Measurements from ENCODE around the gene SOX5. TPM values are rescaled to one million over a fixed set of nuclear protein-coding genes. Genes with fewer than 3 reads are reported as not detected.

SOX5 gene
- total and polyA plus RNA-seq, 3 donors from 2014 or later, result 26.0 to 93.3 (median 29.2) TPM

GRCh38 chr12:23617749-23618148 is 331.7 kb downstream of the SOX5 start:
- Histone ChIP-seq H3K27ac (no peak overlapping the region), H3K4me3 (no peak overlapping the region), H3K9me3 (no peaks in the 10 kb centered on the region), H3K27me3 (no peaks in the 10 kb centered on the region), H3K4me1 (no peaks in the 10 kb centered on the region), H3K36me3 (ENCODE audit: low read depth, missing control alignments) (no peaks in the 10 kb centered on the region)
- DNase-seq, result no peak
- intact Hi-C loops (cut with DNase I; ENCODE audit: low total_unique reads), result no loop called here
- WGBS, 2 donors, result 70 to 73% methylated on average over 5 of the region's 5 CpGs
- TF ChIP-seq CTCF (IDR thresholded peaks at IDR 0.05) (no peak), POLR2A (IDR thresholded peaks at IDR 0.05) (no peak)

DNA sequence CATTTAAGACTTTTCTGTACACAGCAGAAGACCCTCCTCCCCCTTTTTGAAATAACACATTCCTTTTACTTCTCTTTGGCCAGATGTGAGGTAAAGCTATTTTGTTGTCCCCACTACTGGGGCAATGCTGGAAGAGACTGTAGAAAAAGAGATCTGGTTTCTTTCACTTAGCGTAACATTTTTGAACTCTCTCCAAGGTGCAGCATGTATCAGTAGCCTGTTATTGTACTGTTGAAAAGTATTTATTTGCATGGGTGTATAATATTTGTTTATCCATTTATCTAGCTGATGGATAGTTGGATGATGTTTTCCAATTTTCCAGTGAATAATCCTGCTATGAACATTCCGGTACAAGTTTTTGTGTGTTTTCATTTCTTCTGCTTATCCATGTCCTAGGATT is 335.2 kb downstream of the SOX5 start:
- Histone ChIP-seq H3K27me3 (no peaks in the 10 kb centered on the region), H3K4me3 (no peak overlapping the region), H3K9me3 (no peaks in the 10 kb centered on the region), H3K27ac (no peak overlapping the region), H3K4me1 (no peaks in the 10 kb centered on the region), H3K36me3 (ENCODE audit: low read depth, missing control alignments) (no peaks in the 10 kb centered on the region)
- 91 to 98% methylated on average over 2 of the region's 2 CpGs for WGBS, 2 donors
- no peak for DNase-seq
- TF ChIP-seq POLR2A (IDR thresholded peaks at IDR 0.05) (no peak), CTCF (IDR thresholded peaks at IDR 0.05) (no peak)
- intact Hi-C loops (cut with DNase I; ENCODE audit: low total_unique reads), result no loop called here

DNA sequence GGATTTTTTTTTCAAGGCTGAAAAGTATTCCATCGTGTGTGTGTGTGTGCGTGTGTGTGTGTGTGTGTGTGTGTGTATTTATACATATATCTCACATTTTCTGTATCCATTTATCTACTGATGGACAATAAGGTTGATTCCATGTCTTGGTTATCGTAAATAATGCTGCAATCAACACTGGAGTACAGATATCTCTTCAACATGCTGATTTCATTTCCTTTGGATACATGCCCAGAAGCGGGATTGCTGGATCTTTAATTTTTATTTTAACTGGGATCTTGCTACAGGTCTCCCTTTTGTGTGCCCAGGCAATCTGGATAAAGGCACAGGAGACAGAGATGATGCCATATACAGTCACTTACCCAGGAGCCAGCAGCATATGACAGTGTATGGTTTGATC is 338.1 kb downstream of the SOX5 start:
- intact Hi-C loops (cut with DNase I; ENCODE audit: low total_unique reads), result no loop called here
- Histone ChIP-seq H3K27ac (no peak overlapping the region), H3K4me3 (no peak overlapping the region), H3K4me1 (no peaks in the 10 kb centered on the region), H3K27me3 (no peaks in the 10 kb centered on the region), H3K9me3 (no peaks in the 10 kb centered on the region), H3K36me3 (ENCODE audit: low read depth, missing control alignments) (no peaks in the 10 kb centered on the region)
- 61 to 71% methylated on average over 4 of the region's 4 CpGs for WGBS, 2 donors
- DNase-seq, result no peak
- TF ChIP-seq POLR2A (IDR thresholded peaks at IDR 0.05), result no peak
- TF ChIP-seq CTCF (IDR thresholded peaks at IDR 0.05), result no peak

DNA sequence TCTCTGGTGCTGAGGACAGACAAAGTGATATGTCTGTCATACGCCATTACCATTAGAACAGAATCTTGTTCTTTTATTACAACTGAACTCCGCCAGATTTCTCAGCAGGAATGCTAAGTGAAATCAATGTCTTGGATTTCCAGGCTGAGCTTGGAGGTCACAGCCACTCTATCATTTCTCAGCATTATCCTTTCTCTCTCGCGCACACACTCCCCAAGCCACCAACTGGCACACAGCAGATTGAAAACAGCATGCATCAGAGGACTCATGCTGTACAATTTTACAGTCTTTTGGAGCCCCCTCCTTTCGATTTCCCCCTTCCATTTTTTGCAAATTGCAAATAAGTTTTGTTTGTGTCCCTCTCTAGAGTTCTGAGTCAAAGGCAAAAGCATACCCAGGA is 348.6 kb downstream of the SOX5 start:
- no peak for DNase-seq
- TF ChIP-seq CTCF (IDR thresholded peaks at IDR 0.05) (no peak), POLR2A (IDR thresholded peaks at IDR 0.05) (no peak)
- no peak overlapping the region for H3K27ac ChIP-seq
- no peak overlapping the region for H3K4me3 ChIP-seq
- WGBS, 2 donors, result 92 to 97% methylated on average over 5 of the region's 5 CpGs
- H3K9me3 ChIP-seq, result no peaks in the 10 kb centered on the region
- H3K27me3 ChIP-seq, result no peaks in the 10 kb centered on the region
- H3K36me3 ChIP-seq (ENCODE audit: low read depth, missing control alignments), result no peaks in the 10 kb centered on the region
- intact Hi-C loops (cut with DNase I; ENCODE audit: low total_unique reads), result no loop called here
- H3K4me1 ChIP-seq, result no peaks in the 10 kb centered on the region

GRCh38 chr12:23596568-23596967 is 352.9 kb downstream of the SOX5 start:
- WGBS, 2 donors, result 77 to 86% methylated on average over 3 of the region's 3 CpGs
- H3K9me3 ChIP-seq, result no peaks in the 10 kb centered on the region
- H3K4me3 ChIP-seq, result no peak overlapping the region
- H3K27ac ChIP-seq, result no peak overlapping the region
- H3K36me3 ChIP-seq (ENCODE audit: low read depth, missing control alignments), result no peaks in the 10 kb centered on the region
- no peaks in the 10 kb centered on the region for H3K27me3 ChIP-seq
- no peaks in the 10 kb centered on the region for H3K4me1 ChIP-seq
- intact Hi-C loops (cut with DNase I; ENCODE audit: low total_unique reads), result no loop called here
- no peak for DNase-seq
- TF ChIP-seq POLR2A (IDR thresholded peaks at IDR 0.05) (no peak), CTCF (IDR thresholded peaks at IDR 0.05) (no peak)
